Peyer's patch (tissue), 4 donors: Measurements from ENCODE around the gene FZR1.

Experiments used
- CTCF ChIP-seq, 6 experiments: fragments of 450-650 bp in 4 of 6; fragments of 200-600 bp in 2 of 6; sonication (generic) in 1 of 6; IDR thresholded peaks; one replicate each; pipeline ENCODE4 v1.5.1; 2017 to 2019; ENCODE audit warnings: antibody characterized with exemption in 6 of 6, mild to moderate bottlenecking in 3 of 6, moderate library complexity in 1 of 6
- POLR2A ChIP-seq, 2 donors: fragments of 450-650 bp; IDR thresholded peaks; one replicate each; pipeline ENCODE4 v1.5.1; 2017; ENCODE audit warnings: antibody characterized with exemption in 2 of 2, mild to moderate bottlenecking in 2 of 2, moderate library complexity in 2 of 2

- TF ChIP-seq POLR2A (IDR thresholded peaks at IDR 0.05) (no peak), CTCF (IDR thresholded peaks at IDR 0.05) (no peak)
Observed at GRCh38 chr19:3524078-3524842, 18.1 kb downstream of the FZR1 start.
